ENCODE results near the gene PDIA3. TPM values are rescaled to one million over a fixed set of nuclear protein-coding genes. Genes with fewer than 3 reads are reported as not detected.

PDIA3 gene
- total RNA-seq, 1 donor from 2014 or later = 384 TPM

DNA sequence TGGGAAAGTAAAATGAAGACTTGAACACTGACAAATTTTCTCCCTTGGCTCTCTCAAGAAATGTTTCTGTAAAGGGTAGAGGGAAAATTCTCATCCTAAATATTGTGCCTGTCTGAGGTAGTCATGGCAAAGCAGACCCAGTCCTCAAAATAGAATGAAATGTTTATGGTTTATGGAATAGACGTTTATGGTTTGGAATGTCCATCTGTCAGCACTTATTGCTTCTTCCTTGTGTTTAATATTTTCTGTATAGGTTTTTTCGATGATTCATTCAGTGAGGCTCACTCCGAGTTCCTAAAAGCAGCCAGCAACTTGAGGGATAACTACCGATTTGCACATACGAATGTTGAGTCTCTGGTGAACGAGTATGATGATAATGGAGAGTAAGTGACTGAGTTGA is 16.6 kb downstream of the PDIA3 start:
- Mint-ChIP-seq H3K27ac (no peak overlapping the region), H3K9me3 (no peaks in the 10 kb centered on the region), H3K4me1 (ENCODE audit: low read depth) (no peaks in the 10 kb centered on the region), H3K27me3 (ENCODE audit: low read depth) (no peaks in the 10 kb centered on the region), H3K36me3 (ENCODE audit: low read depth) (peaks cover 73% of the 10 kb centered on the region), H3K4me3 (ENCODE audit: low read depth) (no peak overlapping the region)
- no peak for DNase-seq (ENCODE audit: low spot score)
- intact Hi-C loops (cut with micrococcal nuclease) = no loop called here

- Mint-ChIP-seq H3K27me3 (ENCODE audit: low read depth) (no peaks in the 10 kb centered on the region), H3K9me3 (no peaks in the 10 kb centered on the region), H3K4me3 (ENCODE audit: low read depth) (no peak overlapping the region), H3K27ac (peak overlapping the region; percentile 16), H3K4me1 (ENCODE audit: low read depth) (no peaks in the 10 kb centered on the region), H3K36me3 (ENCODE audit: low read depth) (peaks cover 74% of the 10 kb centered on the region)
- intact Hi-C loops (cut with micrococcal nuclease) = no loop called here
- no peak for DNase-seq (ENCODE audit: low spot score)
These were observed 17.7 kb downstream of the PDIA3 start for GRCh38 chr15:43763819-43764446.

DNA sequence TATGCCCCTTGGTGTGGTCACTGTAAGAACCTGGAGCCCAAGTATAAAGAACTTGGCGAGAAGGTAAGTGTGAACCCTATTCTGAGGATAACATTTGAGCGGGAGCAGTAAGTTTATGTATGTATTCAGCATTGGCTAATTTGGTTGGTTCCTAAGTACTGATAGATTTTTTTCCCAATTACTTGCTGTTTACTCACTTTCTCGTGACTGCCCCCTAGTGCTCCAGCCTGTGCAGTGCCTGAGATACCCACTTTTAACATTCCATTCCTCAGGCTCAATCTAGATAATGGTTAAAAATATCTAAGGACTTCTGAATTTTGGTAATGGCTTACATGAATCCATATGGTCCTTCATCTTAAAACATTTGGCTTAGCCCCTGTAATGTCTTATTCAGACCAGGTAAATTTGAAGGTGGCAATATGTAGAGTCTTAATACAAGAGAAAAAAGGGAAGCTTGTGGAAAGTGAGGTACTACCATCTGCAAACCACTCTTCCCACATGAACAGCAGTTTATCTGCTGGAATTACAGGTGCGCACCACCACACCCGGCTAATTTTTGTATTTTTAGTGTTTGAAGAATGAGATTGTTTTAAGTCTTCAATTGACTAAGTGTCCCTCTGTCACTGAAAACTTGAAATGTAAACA is 23.5 kb downstream of the PDIA3 start:
- Mint-ChIP-seq H3K9me3 (no peaks in the 10 kb centered on the region), H3K27ac (peak overlapping the region; percentile 21)
- intact Hi-C loops (cut with micrococcal nuclease) = loop anchor here (2.0 kb wide), 1 partner anchor 17 kb away; no protein-coding TSS in a partner anchor

GRCh38 chr15:43771816-43772215 is 25.6 kb downstream of the PDIA3 start:
- H3K27ac Mint-ChIP-seq = no peak overlapping the region
- H3K27me3 Mint-ChIP-seq (ENCODE audit: low read depth) = no peaks in the 10 kb centered on the region
- H3K4me3 Mint-ChIP-seq (ENCODE audit: low read depth) = no peak overlapping the region
- peaks cover 58% of the 10 kb centered on the region for H3K36me3 Mint-ChIP-seq (ENCODE audit: low read depth)
- intact Hi-C loops (cut with micrococcal nuclease) = loop anchor here (2.0 kb wide), 1 partner anchor 19 kb away; no protein-coding TSS in a partner anchor
- no peak for DNase-seq (ENCODE audit: low spot score)
- no peaks in the 10 kb centered on the region for H3K4me1 Mint-ChIP-seq (ENCODE audit: low read depth)
- H3K9me3 Mint-ChIP-seq = no peaks in the 10 kb centered on the region

More for the DNA sequence above, 23.5 kb downstream of the PDIA3 start:
- Mint-ChIP-seq H3K27me3 (ENCODE audit: low read depth) (no peaks in the 10 kb centered on the region), H3K4me1 (ENCODE audit: low read depth) (no peaks in the 10 kb centered on the region), H3K36me3 (ENCODE audit: low read depth) (peaks cover 75% of the 10 kb centered on the region), H3K4me3 (ENCODE audit: low read depth) (no peak overlapping the region)
- DNase-seq (ENCODE audit: low spot score) = peak; percentile 33

DNA sequence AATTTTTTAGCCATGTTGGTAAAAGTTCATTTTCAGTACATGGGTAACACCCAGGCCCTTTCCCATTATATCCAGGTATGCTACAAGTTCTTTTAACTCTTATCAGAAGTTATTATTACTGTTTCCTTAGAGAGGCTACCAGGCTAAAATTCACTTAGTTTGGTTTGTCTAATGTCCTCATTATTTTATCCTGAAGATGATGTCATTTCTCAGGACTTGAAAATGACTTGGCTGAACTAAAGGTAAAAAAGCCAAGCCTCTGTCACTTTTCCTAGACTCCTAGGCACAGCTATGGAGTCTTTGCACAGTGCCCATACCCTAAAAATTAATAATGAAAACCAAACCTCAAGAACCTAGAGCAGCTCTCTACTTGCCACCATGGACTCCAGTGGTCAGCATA is 26.4 kb downstream of the PDIA3 start:
- H3K9me3 Mint-ChIP-seq = no peaks in the 10 kb centered on the region
- no peak for DNase-seq (ENCODE audit: low spot score)
- no peak overlapping the region for H3K27ac Mint-ChIP-seq
- peaks cover 56% of the 10 kb centered on the region for H3K36me3 Mint-ChIP-seq (ENCODE audit: low read depth)
- no peaks in the 10 kb centered on the region for H3K27me3 Mint-ChIP-seq (ENCODE audit: low read depth)
- peaks cover 2% of the 10 kb centered on the region for H3K4me1 Mint-ChIP-seq (ENCODE audit: low read depth)
- intact Hi-C loops (cut with micrococcal nuclease) = no loop called here
- no peak overlapping the region for H3K4me3 Mint-ChIP-seq (ENCODE audit: low read depth)

DNA sequence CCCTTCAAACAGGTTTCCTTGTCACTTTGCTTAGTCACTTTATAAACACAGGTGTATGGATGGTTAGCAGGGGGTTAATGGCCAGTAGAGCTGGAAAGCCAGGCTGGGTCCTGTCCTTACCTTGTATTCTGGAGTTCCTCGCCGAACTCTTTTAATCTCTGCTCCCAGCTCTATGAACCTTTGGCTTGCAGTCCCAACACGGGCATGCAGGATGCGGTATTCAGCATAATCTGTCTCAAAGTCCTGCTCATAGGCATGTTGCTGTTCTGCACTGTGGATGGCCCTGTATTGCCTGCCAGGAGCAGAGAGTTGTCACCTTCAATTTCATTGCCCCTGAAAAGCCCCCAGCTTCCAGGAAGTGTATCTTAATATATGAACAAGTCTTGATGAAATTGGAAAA is 27.8 kb downstream of the PDIA3 start:
- Mint-ChIP-seq H3K27me3 (ENCODE audit: low read depth) (peaks cover 2% of the 10 kb centered on the region), H3K36me3 (ENCODE audit: low read depth) (peaks cover 43% of the 10 kb centered on the region), H3K4me1 (ENCODE audit: low read depth) (peaks cover 6% of the 10 kb centered on the region), H3K9me3 (no peaks in the 10 kb centered on the region), H3K27ac (no peak overlapping the region), H3K4me3 (ENCODE audit: low read depth) (no peak overlapping the region)
- intact Hi-C loops (cut with micrococcal nuclease) = no loop called here
- no peak for DNase-seq (ENCODE audit: low spot score)

GRCh38 chr15:43775411-43775965 is 29.2 kb downstream of the PDIA3 start:
- no peaks in the 10 kb centered on the region for H3K9me3 Mint-ChIP-seq
- H3K27ac Mint-ChIP-seq = no peak overlapping the region
- no peak overlapping the region for H3K4me3 Mint-ChIP-seq (ENCODE audit: low read depth)
- intact Hi-C loops (cut with micrococcal nuclease) = no loop called here
- peaks cover 29% of the 10 kb centered on the region for H3K36me3 Mint-ChIP-seq (ENCODE audit: low read depth)
- peaks cover 7% of the 10 kb centered on the region for H3K4me1 Mint-ChIP-seq (ENCODE audit: low read depth)
- H3K27me3 Mint-ChIP-seq (ENCODE audit: low read depth) = peaks cover 5% of the 10 kb centered on the region
- DNase-seq (ENCODE audit: low spot score) = no peak

GRCh38 chr15:43776101-43776717 is 30.0 kb downstream of the PDIA3 start:
- Mint-ChIP-seq H3K27ac (no peak overlapping the region), H3K27me3 (ENCODE audit: low read depth) (peaks cover 9% of the 10 kb centered on the region), H3K4me1 (ENCODE audit: low read depth) (peaks cover 7% of the 10 kb centered on the region), H3K9me3 (no peaks in the 10 kb centered on the region), H3K36me3 (ENCODE audit: low read depth) (peaks cover 22% of the 10 kb centered on the region), H3K4me3 (ENCODE audit: low read depth) (peak overlapping the region; percentile 83)
- intact Hi-C loops (cut with micrococcal nuclease) = loop anchor here (2.0 kb wide), 2 partner anchors 17 to 25 kb away; partner anchors contain the start of gene SERF2
- DNase-seq (ENCODE audit: low spot score) = no peak

DNA sequence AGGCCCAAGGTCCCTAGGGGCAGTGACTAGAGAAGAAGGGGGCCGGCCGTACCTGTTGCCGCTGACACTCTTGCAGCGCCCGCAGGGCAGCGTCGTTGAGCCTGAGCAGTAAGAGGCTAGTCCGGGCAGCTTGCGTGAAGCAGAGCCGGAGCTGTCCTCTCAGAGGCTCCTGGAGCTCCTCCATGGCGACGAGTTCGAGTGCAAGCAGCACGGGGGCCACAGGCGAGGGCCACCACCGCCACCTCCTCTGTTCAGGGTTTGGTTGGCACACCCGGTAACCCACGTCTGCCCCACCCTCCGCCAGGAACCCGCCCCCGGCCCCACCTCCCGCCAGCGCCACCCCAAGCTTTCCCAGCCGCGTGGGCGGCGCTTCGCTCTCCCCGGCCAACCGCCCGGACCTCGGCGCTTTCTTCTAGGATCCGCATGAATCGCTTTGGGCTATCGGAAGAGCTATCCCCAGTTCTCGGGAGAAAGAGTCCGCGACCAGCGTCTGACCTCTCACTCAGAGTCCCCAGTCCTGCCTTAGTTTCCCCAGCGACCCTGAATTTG is 30.6 kb downstream of the PDIA3 start, which contains the start of gene ELL3:
Gene ELL3 (minus strand): TSS at position 249 of the 549 bp plus-strand sequence. CDS start 65 bp downstream, at position 184.
- peaks cover 9% of the 10 kb centered on the region for H3K27me3 Mint-ChIP-seq (ENCODE audit: low read depth)
- peak; percentile 68 for DNase-seq (ENCODE audit: low spot score)
- peak within 1 kb of the TSS; percentile 83 for H3K27ac Mint-ChIP-seq
- H3K4me3 Mint-ChIP-seq (ENCODE audit: low read depth) = peak within 1 kb of the TSS; percentile 83
- H3K36me3 Mint-ChIP-seq (ENCODE audit: low read depth) = peaks cover 18% of the 10 kb centered on the region
- H3K9me3 Mint-ChIP-seq = no peaks in the 10 kb centered on the region
- intact Hi-C loops (cut with micrococcal nuclease) = loop anchor here (1.0 to 2.0 kb wide), 3 partner anchors 16 to 48 kb away; partner anchors contain the start of genes MFAP1 and SERF2
- peaks cover 7% of the 10 kb centered on the region for H3K4me1 Mint-ChIP-seq (ENCODE audit: low read depth)

DNA sequence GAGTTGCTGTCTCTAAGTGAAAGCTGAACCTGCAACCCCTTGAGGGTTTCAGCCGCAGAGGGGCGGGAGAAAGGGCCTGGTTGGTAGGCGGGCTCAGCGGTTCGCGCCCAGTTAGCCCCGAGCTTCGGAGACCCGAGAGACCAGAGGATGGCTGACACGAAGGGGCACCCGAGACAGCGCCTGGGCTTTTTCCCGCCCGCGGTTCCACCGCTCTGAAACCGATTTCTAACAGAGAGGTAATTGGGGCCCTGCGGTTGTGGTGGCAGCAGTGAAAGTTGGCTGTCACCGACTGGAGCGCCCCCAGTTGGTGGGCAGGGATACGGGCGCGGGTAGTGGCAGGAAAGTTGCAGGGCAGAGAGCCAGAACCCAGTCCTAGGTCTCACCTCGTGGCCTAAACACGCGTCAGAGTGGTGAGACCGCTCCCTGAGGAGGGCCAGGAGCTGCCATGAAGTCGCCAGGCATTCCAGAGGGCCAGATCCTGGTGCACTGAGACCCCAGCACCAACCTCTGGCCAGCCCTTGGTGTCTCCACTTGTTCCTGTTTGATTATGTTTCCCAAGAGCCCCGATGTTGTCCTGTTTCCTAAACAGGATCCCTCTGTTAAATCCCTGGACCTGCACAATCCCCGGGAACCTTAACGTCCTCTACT is 31.2 kb downstream of the PDIA3 start:
- Mint-ChIP-seq H3K27me3 (ENCODE audit: low read depth) (peaks cover 12% of the 10 kb centered on the region), H3K27ac (peak overlapping the region; percentile 83), H3K36me3 (ENCODE audit: low read depth) (peaks cover 12% of the 10 kb centered on the region), H3K9me3 (no peaks in the 10 kb centered on the region), H3K4me3 (ENCODE audit: low read depth) (peak overlapping the region; percentile 83), H3K4me1 (ENCODE audit: low read depth) (peaks cover 7% of the 10 kb centered on the region)
- peak; percentile 79 for DNase-seq (ENCODE audit: low spot score)
- intact Hi-C loops (cut with micrococcal nuclease) = loop anchor here (1.0 to 2.0 kb wide), 3 partner anchors 15 to 47 kb away; partner anchors contain the start of genes MFAP1 and SERF2

- peaks cover 7% of the 10 kb centered on the region for H3K4me1 Mint-ChIP-seq (ENCODE audit: low read depth)
- no peak overlapping the region for H3K4me3 Mint-ChIP-seq (ENCODE audit: low read depth)
- no peak overlapping the region for H3K27ac Mint-ChIP-seq
- no peaks in the 10 kb centered on the region for H3K36me3 Mint-ChIP-seq (ENCODE audit: low read depth)
- H3K27me3 Mint-ChIP-seq (ENCODE audit: low read depth) = peaks cover 12% of the 10 kb centered on the region
- intact Hi-C loops (cut with micrococcal nuclease) = no loop called here
- no peak for DNase-seq (ENCODE audit: low spot score)
- no peaks in the 10 kb centered on the region for H3K9me3 Mint-ChIP-seq
These were observed 32.8 kb downstream of the PDIA3 start for GRCh38 chr15:43779016-43779415.

GRCh38 chr15:43789409-43789808 is 43.2 kb downstream of the PDIA3 start:
- Mint-ChIP-seq H3K9me3 (no peaks in the 10 kb centered on the region), H3K4me1 (ENCODE audit: low read depth) (peaks cover 16% of the 10 kb centered on the region), H3K27ac (no peak overlapping the region), H3K36me3 (ENCODE audit: low read depth) (peaks cover 22% of the 10 kb centered on the region), H3K4me3 (ENCODE audit: low read depth) (no peak overlapping the region), H3K27me3 (ENCODE audit: low read depth) (no peaks in the 10 kb centered on the region)
- intact Hi-C loops (cut with micrococcal nuclease) = no loop called here
- no peak for DNase-seq (ENCODE audit: low spot score)

Data from activated T-helper 2 cell treated with anti-CD3 and anti-CD28 coated beads, Interferon-gamma antibody, Interleukin-2, Interleukin-4, amounts not matched to agents 10 μg/mL and 5 μg/mL and 100 μg/mL, durations not matched to agents 14 hours and 24 hours and 36 hours (primary cell).